GM18499 (cell line): Measurements from ENCODE around the gene ALKBH2.

Source experiments
- ATAC-seq: cut with Tn5 transposase; IDR thresholded peaks from one replicate; pipeline ENCODE4 v1.9.1; 2021; ENCODE audit warnings: moderate number of reproducible peaks; ENCODE audit not compliant: insufficient read depth, unreplicated experiment

The ALKBH2 gene

GRCh38 chr12:109093022-109093918 lies at the start of gene ALKBH2:
Gene ALKBH2 (minus strand): TSS chr12:109093472. CDS start chr12:109092786, 686 bp downstream.
- peak; percentile 36 for ATAC-seq

- ATAC-seq, result no peak
Measured at GRCh38 chr12:109140560-109140959, 47.3 kb upstream of the ALKBH2 start.

GRCh38 chr12:109139791-109140190 lies 46.5 kb upstream of the ALKBH2 start:
- ATAC-seq, result no peak

GRCh38 chr12:109139360-109139759 lies 46.1 kb upstream of the ALKBH2 start:
- no peak for ATAC-seq

GRCh38 chr12:109137055-109137454 lies 43.8 kb upstream of the ALKBH2 start:
- ATAC-seq, result no peak

GRCh38 chr12:109134186-109134917 lies 41.1 kb upstream of the ALKBH2 start:
- no peak for ATAC-seq

GRCh38 chr12:109131154-109132050 lies 38.1 kb upstream of the ALKBH2 start:
- no peak for ATAC-seq

- no peak for ATAC-seq
Measured at GRCh38 chr12:109130297-109131153, 37.3 kb upstream of the ALKBH2 start.

GRCh38 chr12:109127533-109128242 lies 34.4 kb upstream of the ALKBH2 start:
- no peak for ATAC-seq

GRCh38 chr12:109126784-109127183 lies 33.5 kb upstream of the ALKBH2 start:
- no peak for ATAC-seq

- no peak for ATAC-seq
Measured at GRCh38 chr12:109125791-109126190, 32.5 kb upstream of the ALKBH2 start.

GRCh38 chr12:109124878-109125648 lies 31.8 kb upstream of the ALKBH2 start:
- ATAC-seq, result no peak

- ATAC-seq, result no peak
Measured at GRCh38 chr12:109121346-109121880, 28.1 kb upstream of the ALKBH2 start.

GRCh38 chr12:109120557-109120956 lies 27.3 kb upstream of the ALKBH2 start:
- no peak for ATAC-seq

GRCh38 chr12:109120095-109120494 lies 26.8 kb upstream of the ALKBH2 start:
- ATAC-seq, result no peak

GRCh38 chr12:109116611-109116949 lies 23.3 kb upstream of the ALKBH2 start:
- ATAC-seq, result no peak

GRCh38 chr12:109115758-109116610 lies 22.7 kb upstream of the ALKBH2 start, which contains the start of gene ACACB:
Gene ACACB (plus strand): TSS chr12:109116587. CDS start chr12:109139406, 22,819 bp downstream.
- ATAC-seq, result no peak
